T-helper 17 cell (primary cell): ENCODE measurements around the gene CNTN4. TPM values are rescaled to one million over a fixed set of nuclear protein-coding genes. Genes with fewer than 3 reads are reported as not detected.

Source experiments
- ATAC-seq: fragments of 150-1000 bp; cut with Tn5 transposase; 2 replicates; pipeline ENCODE4 v1.10.0; 2021; ENCODE audit warnings: mild to moderate bottlenecking, moderate library complexity
- DNase-seq, 3 donors: peaks; one replicate each; pipeline versions ENCODE4 v3.0.0 to v3.0.0-alpha.2; 2020 to 2021
- H3K9me3 ChIP-seq: one replicate; pipeline ENCODE4 v1.7.0; 2013; ENCODE audit warnings: low read length, mild to moderate bottlenecking; ENCODE audit not compliant: control insufficient read depth, poor library complexity, severe bottlenecking
- H3K27ac Mint-ChIP-seq: one replicate; pipeline ENCODE4 v1.8.0; 2022; ENCODE audit warnings: mild to moderate bottlenecking, moderate library complexity, mixed read lengths
- H3K27me3 Mint-ChIP-seq: one replicate; pipeline ENCODE4 v1.8.0; 2022; ENCODE audit warnings: mixed read lengths
- H3K36me3 Mint-ChIP-seq: one replicate; pipeline ENCODE4 v1.8.0; 2022; ENCODE audit warnings: low read depth, mixed read lengths
- H3K4me1 Mint-ChIP-seq: one replicate; pipeline ENCODE4 v1.8.0; 2022; ENCODE audit warnings: mild to moderate bottlenecking, mixed read lengths
- H3K4me3 Mint-ChIP-seq: one replicate; pipeline ENCODE4 v1.8.0; 2022; ENCODE audit warnings: mild to moderate bottlenecking, moderate library complexity, mixed read lengths
- total RNA-seq, 4 donors: library from RNA in 2 of 4; stranded (reverse) in 2 of 4; gene quantifications; one replicate each; pipeline ENCODE4 v1.2.3 and lab custom pipeline; 2022 to 2026

Gene CNTN4
- total RNA-seq, 2 donors from 2014 or later: not detected

DNA sequence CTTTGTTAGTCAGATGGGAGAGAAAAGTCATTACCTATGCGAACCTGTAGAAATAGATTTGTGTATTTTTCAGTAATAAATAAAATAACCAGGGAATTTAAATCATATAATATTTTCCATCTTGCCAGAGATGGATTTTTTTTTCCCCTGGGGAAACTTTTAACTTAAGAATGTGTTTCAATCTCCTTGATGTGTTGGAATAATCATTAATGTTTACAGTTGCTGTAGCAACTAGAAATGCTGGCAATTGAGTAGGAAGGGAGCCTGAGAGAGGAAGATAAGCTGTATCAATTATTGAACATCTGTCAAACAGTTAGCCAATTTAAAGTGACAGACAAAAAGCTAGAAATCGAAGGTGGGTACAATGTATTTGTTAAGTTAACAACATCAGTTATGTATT, 752.0 kb downstream of the CNTN4 start:
- ATAC-seq (no peak), DNase-seq (no peak)
- H3K4me1 Mint-ChIP-seq: peaks cover 4% of the 10 kb centered on the region
- H3K27me3 Mint-ChIP-seq: no peaks in the 10 kb centered on the region
- no peaks in the 10 kb centered on the region for H3K36me3 Mint-ChIP-seq
- no peak overlapping the region for H3K27ac Mint-ChIP-seq
- H3K4me3 Mint-ChIP-seq: no peak overlapping the region
- no peaks in the 10 kb centered on the region for H3K9me3 ChIP-seq

DNA sequence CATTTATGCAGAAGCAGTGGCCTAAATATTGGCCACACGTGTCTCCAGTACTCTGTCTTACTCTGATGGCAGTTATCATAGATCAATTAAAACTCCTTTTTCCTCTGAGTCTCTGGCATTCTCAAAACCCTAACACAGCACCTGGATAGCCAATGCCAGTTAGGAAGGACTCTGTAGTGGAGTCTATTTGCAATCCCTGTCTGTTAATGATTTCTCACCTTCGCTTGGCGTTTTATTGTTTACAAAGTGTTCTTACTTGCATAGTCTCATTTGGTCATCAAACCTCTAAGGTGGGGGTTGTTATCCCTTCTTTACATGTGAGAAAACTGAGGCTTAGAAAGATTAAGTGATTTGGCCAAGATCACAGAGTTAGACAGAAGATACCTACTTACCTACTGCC, 752.7 kb downstream of the CNTN4 start:
- H3K4me1 Mint-ChIP-seq: peaks cover 8% of the 10 kb centered on the region
- no peak overlapping the region for H3K27ac Mint-ChIP-seq
- DNase-seq: no peak
- H3K9me3 ChIP-seq: no peaks in the 10 kb centered on the region
- H3K4me3 Mint-ChIP-seq: no peak overlapping the region
- no peaks in the 10 kb centered on the region for H3K36me3 Mint-ChIP-seq
- H3K27me3 Mint-ChIP-seq: no peaks in the 10 kb centered on the region
- no peak for ATAC-seq

DNA sequence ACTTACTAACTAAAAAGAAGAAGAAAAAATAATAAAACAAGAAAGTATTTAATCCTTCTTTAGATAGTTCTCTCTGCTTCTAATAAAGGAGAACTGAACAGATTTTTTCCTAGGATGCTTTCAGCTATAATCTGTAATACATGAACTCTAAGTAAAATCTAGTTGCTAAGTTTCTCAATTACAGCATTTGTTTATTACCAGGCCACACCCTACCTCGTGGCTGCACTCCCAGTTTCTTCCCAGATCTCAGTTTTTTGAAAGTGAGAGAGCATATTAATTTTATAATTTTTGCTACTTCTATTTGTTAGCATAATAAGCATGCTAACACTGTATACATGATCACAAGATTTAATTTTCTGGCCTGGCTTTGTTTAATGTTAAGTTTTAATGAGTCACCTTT, 753.2 kb downstream of the CNTN4 start:
- no peak for DNase-seq
- Mint-ChIP-seq H3K27me3 (no peaks in the 10 kb centered on the region), H3K36me3 (no peaks in the 10 kb centered on the region), H3K27ac (no peak overlapping the region), H3K4me1 (peaks cover 8% of the 10 kb centered on the region), H3K4me3 (no peak overlapping the region)
- ATAC-seq: no peak
- H3K9me3 ChIP-seq: no peaks in the 10 kb centered on the region

DNA sequence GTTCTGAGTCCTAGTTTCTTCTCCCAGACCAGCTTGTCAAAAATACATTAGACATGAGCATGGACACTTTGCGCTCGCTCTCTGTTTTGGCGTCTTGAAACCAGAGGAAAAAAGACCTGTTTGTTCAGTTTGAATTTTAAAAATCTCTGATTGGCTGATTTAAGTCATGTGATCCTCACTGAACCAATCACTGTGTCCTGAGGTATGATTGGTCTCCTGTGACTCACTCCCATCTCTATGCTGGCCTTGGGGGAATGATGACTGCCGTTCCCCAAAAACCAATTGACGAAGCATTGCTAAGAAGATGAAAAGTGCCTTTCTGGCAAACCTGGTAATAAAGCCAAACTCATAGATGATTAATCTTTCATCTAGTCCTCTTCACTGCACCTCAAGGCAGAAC, 755.0 kb downstream of the CNTN4 start:
- no peak overlapping the region for H3K27ac Mint-ChIP-seq
- H3K9me3 ChIP-seq: no peaks in the 10 kb centered on the region
- DNase-seq: no peak
- H3K4me1 Mint-ChIP-seq: peaks cover 8% of the 10 kb centered on the region
- H3K27me3 Mint-ChIP-seq: no peaks in the 10 kb centered on the region
- H3K4me3 Mint-ChIP-seq: no peak overlapping the region
- H3K36me3 Mint-ChIP-seq: no peaks in the 10 kb centered on the region
- ATAC-seq: no peak

DNA sequence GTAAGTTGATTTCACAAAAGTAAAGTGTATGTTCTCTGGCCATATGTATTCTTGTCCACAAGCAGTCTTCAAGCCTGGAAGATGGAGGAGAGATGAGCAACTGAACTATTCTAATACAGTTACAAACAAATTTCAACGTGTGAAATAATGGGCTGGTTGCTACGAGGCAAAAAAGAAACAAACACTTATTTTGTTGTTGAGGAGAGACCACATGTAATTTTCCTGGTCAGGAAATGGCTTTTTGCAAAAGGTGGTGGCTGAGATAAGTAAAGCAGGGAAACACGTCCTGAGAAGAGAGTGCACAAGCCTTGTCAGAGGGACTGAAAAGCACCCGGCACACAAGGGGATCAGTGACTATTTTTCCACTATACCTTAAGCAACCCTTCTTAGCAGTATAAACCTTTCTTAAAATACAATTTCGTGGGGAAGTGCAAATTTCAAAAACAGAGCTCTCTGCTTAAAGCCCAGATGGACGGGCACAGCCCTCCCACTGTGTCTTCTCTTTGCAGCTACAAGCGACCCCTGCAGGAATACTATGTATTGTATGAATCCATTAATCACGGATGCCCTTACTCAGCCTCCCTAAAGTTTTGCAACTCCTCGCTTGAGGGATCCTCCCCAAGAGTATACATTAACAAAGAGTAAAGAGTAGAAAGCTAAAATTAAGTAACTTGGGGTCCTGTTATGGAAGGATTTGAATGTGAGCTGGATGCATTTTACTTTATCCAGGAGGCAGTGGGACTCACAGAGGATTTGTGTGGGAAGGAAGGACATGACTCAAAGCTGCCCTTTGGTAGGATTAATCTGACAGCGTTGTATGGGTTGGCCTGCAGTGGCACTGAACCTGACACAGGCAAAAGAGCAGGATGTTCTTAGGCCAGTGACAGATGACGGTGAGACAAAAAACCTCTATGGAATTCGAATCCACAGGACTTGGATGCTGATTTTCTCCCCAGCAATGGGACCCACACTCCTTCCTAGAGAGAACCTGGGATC, 757.8 kb downstream of the CNTN4 start:
- DNase-seq: no peak
- peaks cover 5% of the 10 kb centered on the region for H3K4me1 Mint-ChIP-seq
- peaks cover 18% of the 10 kb centered on the region for H3K27me3 Mint-ChIP-seq
- no peaks in the 10 kb centered on the region for H3K9me3 ChIP-seq
- no peaks in the 10 kb centered on the region for H3K36me3 Mint-ChIP-seq
- H3K27ac Mint-ChIP-seq: no peak overlapping the region
- no peak for ATAC-seq
- H3K4me3 Mint-ChIP-seq: no peak overlapping the region

DNA sequence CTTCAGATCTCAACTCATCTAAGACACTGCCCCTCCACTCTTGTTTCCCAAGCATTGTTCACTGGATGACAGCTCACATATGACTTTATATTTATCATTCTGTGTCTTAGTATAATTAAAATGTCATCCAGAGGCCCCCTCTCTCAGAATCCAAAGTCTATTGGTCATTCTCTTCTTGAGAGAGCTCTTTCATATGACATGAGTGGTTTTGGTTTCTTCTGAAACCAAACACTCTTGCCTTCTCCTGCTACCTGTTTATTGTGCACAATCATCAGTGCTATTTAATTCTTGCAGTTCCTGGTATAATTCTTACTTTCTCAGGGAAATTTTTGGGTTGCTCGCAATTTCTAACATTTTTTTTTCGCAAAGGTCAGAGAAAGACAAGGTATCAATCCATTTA, 762.0 kb downstream of the CNTN4 start:
- H3K4me1 Mint-ChIP-seq: peaks cover 4% of the 10 kb centered on the region
- H3K27me3 Mint-ChIP-seq: peaks cover 19% of the 10 kb centered on the region
- H3K4me3 Mint-ChIP-seq: no peak overlapping the region
- DNase-seq (no peak), ATAC-seq (no peak)
- H3K36me3 Mint-ChIP-seq: no peaks in the 10 kb centered on the region
- no peaks in the 10 kb centered on the region for H3K9me3 ChIP-seq
- H3K27ac Mint-ChIP-seq: no peak overlapping the region

DNA sequence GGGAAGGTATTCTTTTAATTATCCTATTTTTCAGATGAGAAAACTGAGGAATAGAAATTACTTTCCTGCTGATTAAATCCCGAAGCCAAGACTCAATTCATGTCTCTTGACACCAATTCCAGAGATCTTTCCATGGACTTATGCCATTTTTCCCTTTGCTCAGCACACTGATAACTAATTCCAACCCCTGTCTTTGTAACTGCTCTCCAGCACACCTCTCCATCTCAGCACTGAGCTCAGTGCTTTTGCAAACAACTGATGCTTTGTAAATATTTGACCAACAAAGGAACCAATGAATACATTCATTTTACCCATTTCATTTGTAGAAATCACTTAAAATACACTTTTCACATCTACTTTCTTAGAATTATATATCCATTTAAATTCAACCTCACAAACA, 762.5 kb downstream of the CNTN4 start:
- Mint-ChIP-seq H3K36me3 (no peaks in the 10 kb centered on the region), H3K4me3 (no peak overlapping the region), H3K27ac (no peak overlapping the region), H3K4me1 (peaks cover 1% of the 10 kb centered on the region), H3K27me3 (peaks cover 19% of the 10 kb centered on the region)
- DNase-seq (no peak), ATAC-seq (no peak)
- H3K9me3 ChIP-seq: no peaks in the 10 kb centered on the region

DNA sequence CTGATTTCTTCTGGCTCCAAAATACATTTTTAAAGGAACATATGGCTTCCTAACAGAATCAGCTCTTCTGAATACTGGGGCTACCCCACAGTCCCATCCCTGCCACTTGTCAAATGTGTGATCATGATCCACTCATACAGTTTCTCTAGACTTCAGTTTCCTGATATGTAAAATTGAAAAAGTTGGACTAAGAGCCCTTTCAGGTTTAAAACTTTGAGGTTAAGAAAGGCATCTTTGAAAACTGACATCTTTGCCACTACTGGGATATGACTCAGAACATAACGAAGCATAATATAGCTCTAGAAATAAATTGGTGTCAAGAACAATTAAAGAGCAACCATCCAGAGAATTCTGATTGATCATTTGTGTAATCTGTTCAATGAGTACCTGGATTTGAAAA, 763.3 kb downstream of the CNTN4 start:
- Mint-ChIP-seq H3K27me3 (peaks cover 19% of the 10 kb centered on the region), H3K4me3 (no peak overlapping the region), H3K36me3 (no peaks in the 10 kb centered on the region), H3K27ac (no peak overlapping the region), H3K4me1 (no peaks in the 10 kb centered on the region)
- no peak for DNase-seq
- no peaks in the 10 kb centered on the region for H3K9me3 ChIP-seq
- no peak for ATAC-seq

DNA sequence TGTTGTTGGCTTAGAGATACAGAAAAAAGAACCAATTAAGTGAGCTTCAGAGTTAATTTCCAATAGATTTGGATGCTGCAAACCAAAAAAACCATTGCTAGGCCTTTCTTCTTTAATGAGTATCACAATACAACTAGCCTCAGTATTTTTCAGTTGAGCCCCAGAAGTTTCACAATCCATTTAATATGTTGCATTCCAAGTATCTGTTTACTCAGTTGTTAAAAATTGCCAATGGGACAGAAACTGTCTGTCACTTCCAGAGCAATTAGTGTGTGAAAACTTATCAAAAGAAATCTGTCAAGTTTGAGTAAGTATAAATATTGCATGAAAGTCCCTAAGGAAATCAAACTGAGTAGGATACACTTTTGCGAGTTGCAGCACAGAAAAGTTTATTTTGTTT, 763.7 kb downstream of the CNTN4 start:
- Mint-ChIP-seq H3K27me3 (peaks cover 20% of the 10 kb centered on the region), H3K4me3 (no peak overlapping the region), H3K36me3 (no peaks in the 10 kb centered on the region), H3K27ac (no peak overlapping the region), H3K4me1 (no peaks in the 10 kb centered on the region)
- no peaks in the 10 kb centered on the region for H3K9me3 ChIP-seq
- no peak for ATAC-seq
- no peak for DNase-seq

DNA sequence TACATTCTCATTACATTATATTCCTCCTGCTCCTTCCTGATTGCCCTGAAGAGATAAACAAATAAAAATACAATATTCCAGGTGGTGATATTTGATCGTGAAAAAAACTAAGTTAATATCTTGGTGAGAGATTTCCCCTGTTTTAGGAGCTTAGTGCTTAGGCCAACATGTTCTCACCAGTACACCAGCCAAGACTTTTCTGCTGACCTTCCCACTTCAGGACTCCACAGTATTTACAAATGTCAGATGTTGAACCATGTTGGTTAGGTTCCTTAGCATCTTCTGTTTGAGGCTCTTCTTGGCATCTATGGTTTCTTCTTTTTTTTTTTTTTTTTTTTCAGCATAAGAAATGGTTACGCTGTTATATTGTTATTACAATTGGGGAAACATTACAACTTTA, 764.5 kb downstream of the CNTN4 start:
- Mint-ChIP-seq H3K27me3 (peaks cover 28% of the 10 kb centered on the region), H3K27ac (no peak overlapping the region), H3K4me3 (no peak overlapping the region), H3K4me1 (no peaks in the 10 kb centered on the region), H3K36me3 (no peaks in the 10 kb centered on the region)
- no peaks in the 10 kb centered on the region for H3K9me3 ChIP-seq
- DNase-seq (no peak), ATAC-seq (no peak)

DNA sequence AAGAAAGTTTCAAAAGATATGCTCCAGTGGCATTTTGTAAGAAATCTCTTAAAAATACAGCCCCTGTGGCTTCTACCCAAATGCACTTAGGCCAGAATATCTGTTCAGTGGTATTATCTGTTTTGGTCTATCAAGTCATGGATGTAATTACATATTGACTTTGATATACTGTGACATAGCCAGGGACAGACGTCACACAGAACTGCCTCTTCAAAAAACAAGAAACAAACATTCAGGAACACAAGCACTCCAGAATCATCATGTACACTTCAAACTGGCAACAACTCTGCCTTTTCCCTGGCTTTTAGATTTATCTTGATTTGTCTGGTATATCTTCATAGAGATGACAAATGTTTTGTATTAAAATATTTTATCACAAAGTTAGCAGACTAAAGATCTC, 771.2 kb downstream of the CNTN4 start:
- Mint-ChIP-seq H3K36me3 (no peaks in the 10 kb centered on the region), H3K4me3 (no peak overlapping the region), H3K4me1 (peaks cover 2% of the 10 kb centered on the region), H3K27me3 (peaks cover 52% of the 10 kb centered on the region), H3K27ac (no peak overlapping the region)
- no peak for DNase-seq
- ATAC-seq: no peak
- H3K9me3 ChIP-seq: no peaks in the 10 kb centered on the region

DNA sequence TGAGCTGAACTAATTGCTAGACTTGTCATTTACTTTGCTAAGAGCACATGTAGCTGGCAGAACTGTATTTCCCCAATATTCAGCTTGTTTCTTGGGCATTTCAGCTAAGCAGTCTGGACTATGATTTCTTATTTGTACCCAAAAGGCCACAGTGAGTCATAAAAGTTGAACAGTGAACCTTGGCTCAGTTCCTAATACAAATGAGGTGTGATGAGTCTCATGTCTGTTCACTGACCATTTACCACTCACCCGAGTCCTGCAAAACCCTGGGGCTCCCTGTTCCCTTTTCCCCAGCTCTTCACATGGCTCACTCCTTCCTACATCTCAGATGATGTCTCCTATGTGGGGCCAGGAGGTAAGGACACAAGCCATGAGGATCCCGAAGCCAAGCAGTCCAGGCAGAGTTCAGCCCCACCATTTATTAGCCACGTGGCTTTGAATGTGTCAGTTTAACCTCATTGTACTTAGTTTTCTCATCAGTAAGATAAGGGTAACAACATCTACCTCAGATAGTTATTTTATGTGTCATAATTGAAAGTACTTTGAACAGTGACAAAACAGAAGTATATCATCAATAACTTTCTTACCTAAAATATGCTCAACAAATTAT, 772.2 kb downstream of the CNTN4 start:
- peaks cover 2% of the 10 kb centered on the region for H3K4me1 Mint-ChIP-seq
- H3K27ac Mint-ChIP-seq: no peak overlapping the region
- H3K27me3 Mint-ChIP-seq: peaks cover 60% of the 10 kb centered on the region
- ATAC-seq (no peak), DNase-seq (no peak)
- H3K36me3 Mint-ChIP-seq: no peaks in the 10 kb centered on the region
- no peaks in the 10 kb centered on the region for H3K9me3 ChIP-seq
- H3K4me3 Mint-ChIP-seq: no peak overlapping the region

DNA sequence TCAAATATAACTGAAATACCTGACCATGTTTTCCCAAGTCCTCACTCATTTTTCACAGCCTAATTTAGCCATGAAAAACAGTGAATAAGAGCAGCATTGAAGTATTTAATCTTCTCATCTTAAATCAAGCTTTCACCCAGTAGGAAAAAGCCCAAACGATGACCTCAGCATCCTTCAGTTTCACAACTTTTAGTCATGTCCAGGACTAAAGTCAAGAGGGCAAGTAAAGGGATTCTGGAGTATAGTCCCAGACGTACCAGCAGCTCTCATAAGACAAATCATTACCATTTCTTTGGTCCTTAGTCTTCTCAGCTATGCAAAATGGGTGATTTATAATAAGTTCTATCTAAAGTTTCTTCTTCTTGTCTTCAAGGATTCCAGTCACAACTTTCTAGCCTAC, 774.2 kb downstream of the CNTN4 start:
- Mint-ChIP-seq H3K4me3 (no peak overlapping the region), H3K27me3 (peaks cover 53% of the 10 kb centered on the region), H3K4me1 (peaks cover 2% of the 10 kb centered on the region), H3K27ac (no peak overlapping the region), H3K36me3 (no peaks in the 10 kb centered on the region)
- no peak for DNase-seq
- no peaks in the 10 kb centered on the region for H3K9me3 ChIP-seq
- ATAC-seq: no peak

DNA sequence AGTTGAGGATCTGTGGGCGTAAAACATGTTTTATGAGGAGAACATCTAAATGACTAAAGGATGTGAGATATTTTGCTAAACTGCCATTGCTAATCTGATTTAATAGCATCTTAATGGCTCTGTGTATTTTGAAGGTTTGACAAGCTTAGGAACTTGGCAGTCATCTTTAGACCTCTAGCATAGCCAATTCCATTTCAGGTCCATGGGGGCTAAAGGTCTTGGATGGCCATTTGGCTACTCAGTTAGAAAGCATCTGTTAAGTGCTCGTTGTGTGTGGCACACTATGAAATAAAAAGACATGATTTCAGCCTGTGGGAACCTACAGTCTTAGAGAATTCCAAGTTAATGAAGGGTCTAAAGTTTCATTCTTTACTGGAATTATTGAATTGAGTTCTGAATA, 775.3 kb downstream of the CNTN4 start:
- ATAC-seq (no peak), DNase-seq (no peak)
- no peaks in the 10 kb centered on the region for H3K9me3 ChIP-seq
- Mint-ChIP-seq H3K4me3 (no peak overlapping the region), H3K27ac (no peak overlapping the region), H3K36me3 (no peaks in the 10 kb centered on the region), H3K27me3 (peaks cover 42% of the 10 kb centered on the region), H3K4me1 (peaks cover 2% of the 10 kb centered on the region)
